ENCODE results near the gene CIZ1.

- TF ChIP-seq EZH2phosphoT487 (IDR thresholded peaks at IDR 0.05; ENCODE audit: insufficient read depth, low read depth), result no peak
- TF ChIP-seq EZH2 (IDR thresholded peaks at IDR 0.05; ENCODE audit: insufficient read depth, poor library complexity, severe bottlenecking), result no peak
Observed at GRCh38 chr9:128208946-128209669, 17.7 kb upstream of the CIZ1 start.
